ENCODE data around the gene TAS2R16.

TAS2R16 gene

DNA sequence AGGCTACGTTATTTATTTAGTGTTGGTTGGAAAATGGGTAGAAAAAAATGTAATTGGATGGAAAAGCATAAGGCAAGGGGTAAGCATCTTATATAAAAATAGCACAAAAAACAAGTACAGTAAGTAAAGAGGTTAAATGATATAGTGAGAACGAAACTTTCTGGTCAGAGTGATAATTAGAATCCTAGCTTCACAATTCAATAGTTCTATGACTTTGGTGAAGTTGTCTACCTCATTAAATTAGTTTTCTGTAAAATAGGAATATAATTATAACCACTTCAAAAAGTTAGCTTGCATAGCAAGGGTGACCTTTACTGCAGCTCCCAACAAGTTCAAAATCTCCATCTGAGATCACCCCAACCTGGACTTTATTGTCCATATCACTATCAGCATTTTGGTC lies 30.8 kb upstream of the TAS2R16 start:
- TF ChIP-seq, protein P1, sequence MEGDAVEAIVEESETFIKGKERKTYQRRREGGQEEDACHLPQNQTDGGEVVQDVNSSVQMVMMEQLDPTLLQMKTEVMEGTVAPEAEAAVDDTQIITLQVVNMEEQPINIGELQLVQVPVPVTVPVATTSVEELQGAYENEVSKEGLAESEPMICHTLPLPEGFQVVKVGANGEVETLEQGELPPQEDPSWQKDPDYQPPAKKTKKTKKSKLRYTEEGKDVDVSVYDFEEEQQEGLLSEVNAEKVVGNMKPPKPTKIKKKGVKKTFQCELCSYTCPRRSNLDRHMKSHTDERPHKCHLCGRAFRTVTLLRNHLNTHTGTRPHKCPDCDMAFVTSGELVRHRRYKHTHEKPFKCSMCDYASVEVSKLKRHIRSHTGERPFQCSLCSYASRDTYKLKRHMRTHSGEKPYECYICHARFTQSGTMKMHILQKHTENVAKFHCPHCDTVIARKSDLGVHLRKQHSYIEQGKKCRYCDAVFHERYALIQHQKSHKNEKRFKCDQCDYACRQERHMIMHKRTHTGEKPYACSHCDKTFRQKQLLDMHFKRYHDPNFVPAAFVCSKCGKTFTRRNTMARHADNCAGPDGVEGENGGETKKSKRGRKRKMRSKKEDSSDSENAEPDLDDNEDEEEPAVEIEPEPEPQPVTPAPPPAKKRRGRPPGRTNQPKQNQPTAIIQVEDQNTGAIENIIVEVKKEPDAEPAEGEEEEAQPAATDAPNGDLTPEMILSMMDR (IDR thresholded peaks at IDR 0.05; ENCODE audit: borderline replicate concordance, insufficient read depth, low read depth, low read length) = no peak
- no peak overlapping the region for H3K4me3 ChIP-seq (ENCODE audit: low read depth, low read length)

DNA sequence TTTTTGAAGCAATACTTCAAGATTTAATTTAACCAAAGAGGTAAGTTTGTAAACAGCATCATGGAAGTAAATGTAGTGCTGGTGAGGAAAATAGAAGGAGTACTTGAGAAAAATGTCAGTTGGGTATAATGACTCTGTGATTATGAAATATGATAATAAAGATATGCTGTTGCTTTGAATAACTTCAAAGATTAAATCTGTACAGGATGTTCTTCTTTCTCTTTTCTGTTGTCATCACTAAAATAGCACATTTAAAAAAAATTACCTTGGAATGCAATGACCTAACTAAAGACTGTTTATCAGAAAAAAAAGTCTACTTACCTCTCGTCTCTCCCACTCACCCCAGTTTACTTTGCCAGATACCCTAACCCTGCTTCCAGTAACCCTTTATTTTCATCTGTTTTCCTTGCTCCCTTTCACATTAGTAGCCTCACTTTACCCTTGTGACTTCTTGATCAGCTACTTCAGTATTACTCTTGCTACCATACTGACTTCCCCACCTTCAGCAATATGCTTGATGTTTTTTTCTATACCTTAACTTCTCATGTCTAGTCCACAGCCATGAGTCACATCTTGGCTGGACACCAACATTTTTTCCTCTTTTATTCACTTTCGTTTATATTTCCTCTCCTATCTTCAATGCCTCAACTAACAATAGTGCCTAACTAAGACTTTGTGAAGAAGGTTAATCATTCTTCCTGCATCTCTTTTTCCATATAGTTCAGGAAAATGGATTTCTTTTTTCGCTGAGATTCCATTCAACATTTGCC lies 29.7 kb upstream of the TAS2R16 start:
- TF ChIP-seq, protein P1 (IDR thresholded peaks at IDR 0.05; ENCODE audit: borderline replicate concordance, insufficient read depth, low read depth, low read length) = no peak
- H3K4me3 ChIP-seq (ENCODE audit: low read depth, low read length) = no peak overlapping the region

DNA sequence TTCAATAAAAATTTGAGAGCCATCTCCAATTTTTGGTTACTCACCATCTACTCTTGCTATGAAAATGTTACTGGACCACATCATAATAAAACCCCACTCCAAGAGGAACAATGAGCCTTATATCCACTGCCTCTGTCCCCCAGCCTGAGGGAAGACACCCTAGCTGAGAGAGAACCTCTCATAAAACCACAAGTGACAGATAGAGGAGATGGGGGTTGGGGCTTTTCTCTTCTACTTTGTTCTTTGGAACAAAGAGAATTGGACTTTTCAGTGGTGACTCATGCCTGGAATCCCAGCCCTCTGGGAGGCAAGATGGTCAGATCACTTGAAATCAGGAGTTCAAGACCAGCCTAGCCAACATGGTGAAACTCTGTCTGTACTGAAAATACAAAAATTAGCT lies 27.6 kb upstream of the TAS2R16 start:
- H3K4me3 ChIP-seq (ENCODE audit: low read depth, low read length) = no peak overlapping the region
- TF ChIP-seq, protein P1 (IDR thresholded peaks at IDR 0.05; ENCODE audit: borderline replicate concordance, insufficient read depth, low read depth, low read length) = no peak

DNA sequence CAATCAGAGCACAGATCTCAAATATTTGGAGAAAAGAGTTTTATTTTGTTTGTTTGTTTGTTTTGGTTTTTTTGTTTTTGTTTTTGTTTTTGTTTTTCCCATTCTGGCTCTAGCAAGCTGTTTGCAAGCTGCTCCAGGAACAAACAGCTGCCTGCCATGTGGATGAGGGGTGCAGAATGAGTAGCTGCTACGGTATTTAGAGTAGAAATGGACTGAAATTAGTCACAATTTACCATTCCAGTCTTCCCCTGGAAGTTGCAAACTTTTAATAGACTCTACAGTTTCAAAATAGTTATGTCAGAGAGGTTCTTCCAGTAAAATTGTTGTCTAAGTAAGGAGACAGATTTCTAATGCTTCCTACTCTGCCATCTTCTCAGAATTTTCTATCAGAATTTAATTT lies 27.1 kb upstream of the TAS2R16 start:
- TF ChIP-seq, protein P1 (IDR thresholded peaks at IDR 0.05; ENCODE audit: borderline replicate concordance, insufficient read depth, low read depth, low read length) = no peak
- H3K4me3 ChIP-seq (ENCODE audit: low read depth, low read length) = no peak overlapping the region

DNA sequence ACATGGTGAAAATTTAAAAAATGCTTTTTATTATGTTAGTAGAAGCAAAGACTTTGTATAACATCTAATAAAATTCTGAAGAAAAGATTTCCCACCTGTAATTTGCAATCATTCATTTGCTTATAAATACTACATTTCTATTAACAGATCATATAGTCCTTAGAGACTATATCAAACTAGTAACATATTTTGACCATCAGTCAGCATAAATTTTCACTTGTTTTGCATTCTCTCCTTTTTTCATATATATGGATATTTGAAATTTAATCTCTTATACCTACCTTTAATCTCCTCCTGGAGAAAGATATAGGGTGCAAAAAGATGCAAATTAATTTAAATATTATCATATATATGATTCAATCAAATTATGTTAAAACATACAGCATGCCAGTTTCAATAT lies 16.9 kb upstream of the TAS2R16 start:
- TF ChIP-seq, protein P1 (IDR thresholded peaks at IDR 0.05; ENCODE audit: borderline replicate concordance, insufficient read depth, low read depth, low read length) = no peak

DNA sequence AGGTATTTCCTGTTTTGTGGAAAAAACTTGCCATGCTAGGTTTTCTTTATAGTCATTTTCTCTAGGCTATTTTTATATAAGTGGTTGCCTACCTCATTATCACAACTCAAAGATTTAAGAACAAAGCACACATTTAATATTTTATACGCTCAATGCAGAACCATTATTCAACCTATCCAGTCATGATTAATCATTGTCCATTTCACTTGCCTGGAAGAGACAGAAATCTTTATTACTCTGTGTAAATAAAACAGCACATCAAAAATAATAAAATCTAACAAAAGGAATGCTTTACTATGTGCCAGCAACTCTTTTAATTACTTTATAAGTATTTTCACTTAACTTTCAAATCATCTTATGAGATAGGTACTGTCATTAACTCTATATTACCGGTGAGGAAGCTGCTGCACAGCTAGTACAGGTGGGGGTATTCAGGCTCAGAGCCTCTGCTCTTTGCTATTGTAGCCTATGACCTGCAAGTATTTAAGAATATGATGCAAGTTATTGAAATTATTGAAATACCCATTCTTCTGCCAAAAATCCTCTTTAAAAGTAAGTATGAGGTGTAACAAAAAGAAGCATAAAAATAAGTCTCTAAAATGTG lies 16.4 kb upstream of the TAS2R16 start:
- TF ChIP-seq, protein P1 (IDR thresholded peaks at IDR 0.05; ENCODE audit: borderline replicate concordance, insufficient read depth, low read depth, low read length) = no peak
- H3K4me3 ChIP-seq (ENCODE audit: low read depth, low read length) = no peak overlapping the region

More for the DNA sequence above, 16.9 kb upstream of the TAS2R16 start:
- no peak overlapping the region for H3K4me3 ChIP-seq (ENCODE audit: low read depth, low read length)

DNA sequence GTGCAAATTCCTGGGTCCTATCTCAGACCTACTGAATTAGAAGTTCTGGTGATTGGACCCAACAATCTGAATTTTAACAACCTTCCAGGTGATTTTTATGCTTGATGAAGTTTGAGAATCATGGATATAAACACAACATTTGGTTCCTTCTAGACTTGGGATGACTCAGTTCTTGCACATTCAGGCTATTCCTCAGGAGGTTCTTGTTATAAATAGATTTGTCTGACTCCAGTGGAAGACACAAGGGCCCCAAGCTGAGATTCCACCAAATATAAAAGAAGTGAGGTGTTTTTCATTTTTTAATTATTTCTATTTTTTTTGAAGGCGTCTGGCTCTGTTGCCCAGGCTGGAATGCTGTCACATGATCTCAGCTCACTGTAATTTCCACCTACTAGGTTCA lies 9.4 kb upstream of the TAS2R16 start:
- H3K4me3 ChIP-seq (ENCODE audit: low read depth, low read length) = no peak overlapping the region
- TF ChIP-seq, protein P1 (IDR thresholded peaks at IDR 0.05; ENCODE audit: borderline replicate concordance, insufficient read depth, low read depth, low read length) = no peak

Measured in GM12875 (cell line).